ENCODE results near the gene GPR84. TPM values are rescaled to one million over a fixed set of nuclear protein-coding genes. Genes with fewer than 3 reads are reported as not detected.

Gene GPR84
- total and polyA plus RNA-seq, 2 of the 13 experiments (the other 11 are each of a cell fraction or from before 2014, with no cell fraction given) = not detected

GRCh38 chr12:54360717-54361456 lies 3.4 kb downstream of the GPR84 start (continued):
- TF ChIP-seq ZBTB4 (CRISPR knock-in tag; IDR thresholded peaks at IDR 0.05; ENCODE audit: borderline replicate concordance) (no peak), ZNF776 (CRISPR knock-in tag; IDR thresholded peaks at IDR 0.05) (no peak), ATF7-NPFF (CRISPR knock-in tag; IDR thresholded peaks at IDR 0.05; ENCODE audit: low read depth) (no peak), DPF2 (CRISPR knock-in tag; IDR thresholded peaks at IDR 0.05; ENCODE audit: borderline replicate concordance, low read depth) (no peak), ZNF513 (CRISPR knock-in tag; conservative IDR thresholded peaks at IDR 0.05) (no peak), ZNF281 (CRISPR knock-in tag; IDR thresholded peaks at IDR 0.05; ENCODE audit: borderline replicate concordance) (no peak), CBFB (CRISPR knock-in tag; IDR thresholded peaks at IDR 0.05) (no peak), GPN1 (CRISPR knock-in tag; IDR thresholded peaks at IDR 0.05; ENCODE audit: borderline replicate concordance) (no peak), NCOA1 (CRISPR knock-in tag; IDR thresholded peaks at IDR 0.05) (no peak), ZNF704 (CRISPR knock-in tag; IDR thresholded peaks at IDR 0.05; ENCODE audit: borderline replicate concordance) (no peak), PHF5A (CRISPR knock-in tag; IDR thresholded peaks at IDR 0.05; ENCODE audit: low read depth, unreplicated experiment) (no peak), ZNF337 (CRISPR knock-in tag; IDR thresholded peaks at IDR 0.05; ENCODE audit: borderline replicate concordance, low read depth) (no peak), ZNF780A (CRISPR knock-in tag; IDR thresholded peaks at IDR 0.05) (no peak), DBP (CRISPR knock-in tag; IDR thresholded peaks at IDR 0.05; ENCODE audit: not compliant biosample characterization) (no peak), CENPX (CRISPR knock-in tag; IDR thresholded peaks at IDR 0.05) (no peak), ZNF280B (CRISPR knock-in tag; IDR thresholded peaks at IDR 0.05; ENCODE audit: borderline replicate concordance) (no peak)
